NCI-H226 (cell line): ENCODE results near the gene ST3GAL5.
A peak's percentile ranks its signal among the peaks of the same experiment; 100 is the strongest.

ENCODE experiments used
- DNase-seq: peaks from one replicate; pipeline ENCODE4 v3.0.0-alpha.2; 2015

Gene ST3GAL5

DNA sequence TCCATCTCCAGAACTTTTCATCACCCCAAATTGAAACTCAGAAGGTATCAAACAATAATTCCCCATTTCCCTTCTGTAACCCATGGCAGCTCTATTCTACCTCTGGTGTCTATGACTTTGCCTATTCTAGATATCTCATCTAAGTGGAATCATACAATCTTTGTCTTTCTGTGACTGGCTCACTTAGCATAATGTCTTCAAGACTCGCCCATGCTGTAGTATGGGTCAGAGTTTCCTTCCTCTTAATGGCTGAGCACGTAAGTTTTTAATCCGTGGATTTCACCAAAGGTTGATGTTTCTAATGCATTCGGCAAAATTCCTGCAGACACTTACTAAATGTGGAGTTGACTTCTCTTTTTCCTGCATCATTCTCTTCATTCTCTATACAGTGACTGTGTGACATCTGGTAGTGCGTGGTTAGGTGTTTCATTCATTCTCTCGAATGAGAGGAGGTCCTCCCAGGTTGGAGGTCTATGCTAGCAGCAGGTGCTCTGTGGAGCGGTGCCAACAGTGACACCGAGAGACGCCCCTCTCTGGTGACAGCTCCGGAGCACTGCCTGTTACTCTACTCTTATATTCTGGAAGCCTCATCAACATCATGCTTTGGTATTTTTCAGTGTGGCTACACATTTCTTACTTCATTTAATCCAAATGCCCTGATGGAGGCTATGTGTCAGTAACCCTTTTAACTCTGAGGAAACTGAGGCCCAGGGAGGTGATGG lies 84.9 kb downstream of the ST3GAL5 start:
- DNase-seq, result no peak

- DNase-seq, result no peak
Observed at GRCh38 chr2:85802354-85803103, 86.3 kb downstream of the ST3GAL5 start.

- no peak for DNase-seq
Observed at GRCh38 chr2:85801871-85802270, 86.9 kb downstream of the ST3GAL5 start.

- DNase-seq, result no peak
Observed at GRCh38 chr2:85800586-85800985, 88.2 kb downstream of the ST3GAL5 start.

GRCh38 chr2:85799215-85799956 lies 89.4 kb downstream of the ST3GAL5 start:
- peak; percentile 80 for DNase-seq

DNA sequence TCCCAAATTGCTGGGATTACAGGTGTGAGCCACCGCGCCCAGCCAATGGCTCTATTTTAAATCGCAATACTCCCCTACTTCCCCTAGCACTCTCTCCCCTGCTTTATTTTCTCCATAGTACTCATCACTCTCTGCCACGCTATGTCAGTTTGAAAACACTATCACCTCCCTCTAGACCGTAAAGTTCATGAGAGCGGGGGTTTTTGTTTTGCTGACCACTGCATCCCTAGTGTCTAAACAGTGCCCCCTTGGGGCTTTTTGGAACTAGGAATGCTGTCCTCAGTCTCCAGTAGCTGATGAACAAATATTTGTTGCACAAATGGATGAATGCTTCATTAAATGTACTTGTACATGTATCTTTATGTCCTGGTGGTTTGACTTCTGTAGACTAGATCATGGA lies 90.9 kb downstream of the ST3GAL5 start:
- peak; percentile 40 for DNase-seq

DNA sequence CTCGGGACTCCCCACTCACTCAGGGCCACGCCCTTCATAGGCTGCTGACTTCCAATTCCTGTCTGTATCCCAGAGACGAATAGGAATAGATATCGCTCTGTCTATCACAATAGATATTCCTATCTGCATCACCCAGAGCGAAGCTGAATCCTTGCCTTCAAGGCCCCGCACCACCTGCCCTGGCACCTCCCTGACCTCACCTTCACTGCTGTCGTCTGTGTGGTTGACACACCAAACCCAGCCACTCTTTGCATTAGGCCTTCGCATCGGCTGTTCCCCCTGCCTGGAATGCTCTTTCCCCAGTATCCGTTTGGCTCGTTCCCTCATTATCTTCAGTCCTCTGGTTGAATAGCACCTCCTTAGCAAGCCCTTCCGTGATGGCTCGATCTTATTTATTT lies 91.5 kb downstream of the ST3GAL5 start:
- DNase-seq, result no peak

- no peak for DNase-seq
Observed at GRCh38 chr2:85796341-85797262, 92.2 kb downstream of the ST3GAL5 start.

DNA sequence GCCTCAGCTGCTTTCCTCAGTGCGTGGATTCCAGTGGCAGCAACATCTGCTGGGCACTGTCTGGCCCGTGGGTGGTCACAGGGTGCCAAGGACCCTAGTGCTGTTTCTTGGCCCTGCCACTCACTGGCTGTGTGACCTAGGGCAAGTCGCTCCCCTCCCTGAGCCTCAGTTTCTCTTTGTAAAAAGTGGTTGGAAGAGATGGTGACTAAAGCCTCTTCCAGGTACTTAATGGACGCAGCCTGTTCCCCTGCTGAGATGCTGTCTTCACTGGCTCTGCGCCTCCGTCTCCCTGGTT lies 92.8 kb downstream of the ST3GAL5 start:
- DNase-seq, result no peak

DNA sequence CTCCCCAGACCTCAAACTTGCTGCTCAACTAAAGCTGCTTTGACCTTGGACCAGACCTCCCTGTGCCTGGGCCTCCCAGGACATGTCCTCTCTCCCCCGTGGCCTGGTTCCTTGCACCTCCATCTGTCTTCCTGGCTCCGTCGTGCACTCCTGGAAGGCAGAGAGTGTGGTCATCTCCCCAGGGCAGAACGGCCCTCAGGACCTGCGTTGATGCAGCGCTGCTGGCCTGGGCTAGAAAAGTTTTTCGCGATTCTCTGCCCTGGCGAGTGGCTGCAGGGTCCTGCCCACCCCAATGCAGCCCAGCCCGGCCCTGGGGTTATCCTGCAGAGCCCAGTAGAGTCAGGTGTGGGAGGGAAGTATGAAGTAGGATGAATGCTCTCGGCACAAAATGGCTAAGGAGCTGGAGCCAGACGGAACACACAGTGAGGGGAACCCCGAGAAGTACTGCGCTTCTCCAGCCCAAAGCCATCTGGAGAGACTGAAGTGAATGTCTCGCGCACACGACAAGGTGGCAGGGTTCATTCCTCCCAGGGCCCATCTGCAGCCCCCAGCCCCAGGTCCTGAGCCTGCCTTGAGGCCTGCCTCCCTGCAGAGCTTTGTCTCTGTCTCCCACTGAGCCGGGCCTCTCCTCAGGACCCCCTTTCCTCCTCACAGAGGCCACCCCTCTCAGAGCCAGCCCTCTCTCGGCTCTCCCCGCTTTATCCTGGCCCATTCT lies 93.3 kb downstream of the ST3GAL5 start:
- no peak for DNase-seq

GRCh38 chr2:85794491-85795121 lies 94.2 kb downstream of the ST3GAL5 start:
- no peak for DNase-seq

DNA sequence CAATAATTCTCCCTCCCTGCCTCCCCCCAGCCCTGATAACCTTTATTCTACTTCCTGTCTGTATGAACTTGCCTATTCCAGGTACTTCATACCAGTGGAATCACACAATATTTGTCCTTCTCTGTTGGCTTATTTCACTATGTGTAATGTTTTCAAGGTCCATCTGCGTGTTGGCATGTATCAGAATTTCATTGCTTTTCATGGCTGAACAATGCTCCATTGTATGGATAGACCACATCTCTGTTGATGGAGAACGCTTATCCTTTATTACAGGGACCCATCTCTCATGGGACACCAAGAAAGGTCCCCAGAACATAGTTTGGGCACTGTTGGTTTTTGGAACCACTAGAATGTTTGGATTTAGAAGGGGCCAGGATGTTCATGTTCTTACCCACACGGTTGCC lies 94.8 kb downstream of the ST3GAL5 start:
- DNase-seq, result no peak

- DNase-seq, result no peak
Observed at GRCh38 chr2:85793584-85793983, 95.2 kb downstream of the ST3GAL5 start.

GRCh38 chr2:85792783-85793441 lies 95.9 kb downstream of the ST3GAL5 start:
- peak; percentile 83 for DNase-seq

- no peak for DNase-seq
Observed at GRCh38 chr2:85791704-85792565, 96.9 kb downstream of the ST3GAL5 start.

DNA sequence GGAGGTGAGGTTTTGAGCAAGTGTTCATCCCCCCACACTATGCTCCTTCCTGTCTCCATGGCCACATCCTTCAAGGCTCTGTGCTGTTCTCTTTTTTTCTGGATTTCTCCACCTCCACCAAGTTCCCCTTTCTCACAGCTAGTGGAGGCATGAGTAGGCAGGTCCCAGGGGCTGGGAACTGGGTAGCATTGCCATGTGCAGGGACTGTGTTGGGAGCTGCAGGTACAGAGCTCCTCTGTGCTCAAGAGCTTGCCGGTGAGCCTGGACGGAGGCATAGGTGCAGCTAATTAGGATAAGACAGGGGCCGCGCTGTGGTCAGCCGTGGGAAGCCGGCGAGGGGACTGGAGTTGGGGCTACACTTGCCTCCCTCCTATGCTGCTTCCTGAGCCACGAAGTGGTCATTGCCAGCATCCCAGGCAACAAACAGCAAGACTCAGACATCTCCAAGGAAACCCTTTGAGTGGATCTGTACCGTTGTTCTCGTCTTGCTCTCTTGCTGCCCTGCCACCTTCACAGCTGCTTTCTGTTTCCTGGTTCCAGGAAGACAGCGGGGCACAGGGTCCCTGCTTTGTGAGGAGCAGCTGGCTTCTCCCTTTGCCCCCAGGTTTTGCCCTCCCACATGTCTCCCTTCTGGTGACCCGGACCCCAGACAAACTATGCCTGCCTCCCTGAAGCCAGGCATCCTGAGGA lies 98.1 kb downstream of the ST3GAL5 start:
- DNase-seq, result no peak

GRCh38 chr2:85790032-85790431 lies 98.8 kb downstream of the ST3GAL5 start:
- DNase-seq, result no peak

- no peak for DNase-seq
Observed at GRCh38 chr2:85789271-85789670, 99.5 kb downstream of the ST3GAL5 start.

DNA sequence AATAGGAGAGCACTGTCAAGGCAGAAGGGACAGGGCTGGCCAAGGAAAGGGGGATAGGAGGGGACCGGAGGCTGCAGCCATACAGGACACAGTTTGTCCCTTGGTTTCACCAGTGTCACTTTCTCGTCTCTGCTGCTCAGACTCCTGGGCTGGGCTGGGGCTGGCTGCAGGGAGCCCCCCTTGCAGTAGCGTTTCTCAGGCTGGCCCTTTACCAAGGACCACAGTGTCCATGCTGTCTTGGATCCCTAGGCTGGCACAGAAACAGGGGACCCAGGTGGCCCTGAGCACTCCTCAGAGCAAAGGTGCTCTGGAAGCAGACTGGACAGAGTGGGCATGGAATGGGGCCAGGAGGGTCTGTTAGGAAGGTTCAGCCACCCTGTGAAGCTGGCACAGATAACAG lies 100.2 kb downstream of the ST3GAL5 start:
- no peak for DNase-seq

- DNase-seq, result no peak
Observed at GRCh38 chr2:85787981-85788340, 100.8 kb downstream of the ST3GAL5 start.
